ENCODE data around the gene COMMD1.

COMMD1 gene

DNA sequence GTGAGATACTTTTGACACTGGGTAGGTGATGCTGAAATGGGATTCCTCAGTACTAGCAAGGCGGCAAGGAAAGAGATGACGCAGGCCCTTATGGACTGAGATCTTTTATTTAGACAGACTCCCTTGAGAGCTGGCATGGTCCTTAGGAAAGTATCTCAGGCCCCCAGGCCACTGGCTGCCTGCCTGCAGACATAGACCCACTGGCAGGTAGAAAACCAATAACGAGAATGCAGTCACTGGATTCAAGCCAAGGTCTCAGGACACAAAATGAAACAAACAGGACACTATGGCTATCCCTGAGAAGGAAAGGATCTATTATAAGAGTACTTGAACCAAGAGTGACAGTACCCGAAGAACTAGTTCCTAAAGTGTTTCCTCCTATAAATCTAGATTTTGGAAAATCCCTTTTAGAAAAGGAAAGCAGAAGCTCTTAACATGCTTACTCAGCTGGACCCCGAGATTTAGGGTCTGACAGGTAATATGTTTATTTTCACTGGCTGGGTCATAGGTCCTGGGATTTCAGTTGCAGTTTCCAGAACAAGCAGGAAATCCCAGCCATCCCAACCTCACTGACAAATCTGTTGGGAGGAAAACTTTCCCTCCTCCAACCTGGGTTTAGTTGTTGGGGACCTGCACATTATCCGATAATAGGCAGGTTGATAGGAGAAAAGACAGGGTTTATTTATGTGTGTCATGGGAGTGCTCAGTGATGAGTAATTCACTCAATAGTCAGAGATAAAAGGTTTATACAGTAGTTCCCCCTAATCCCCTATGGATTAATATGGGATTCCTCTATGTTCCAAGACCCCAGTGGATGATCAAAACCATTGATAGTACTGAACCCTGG lies 44.5 kb downstream of the COMMD1 start:
- ATAC-seq, result no peak

DNA sequence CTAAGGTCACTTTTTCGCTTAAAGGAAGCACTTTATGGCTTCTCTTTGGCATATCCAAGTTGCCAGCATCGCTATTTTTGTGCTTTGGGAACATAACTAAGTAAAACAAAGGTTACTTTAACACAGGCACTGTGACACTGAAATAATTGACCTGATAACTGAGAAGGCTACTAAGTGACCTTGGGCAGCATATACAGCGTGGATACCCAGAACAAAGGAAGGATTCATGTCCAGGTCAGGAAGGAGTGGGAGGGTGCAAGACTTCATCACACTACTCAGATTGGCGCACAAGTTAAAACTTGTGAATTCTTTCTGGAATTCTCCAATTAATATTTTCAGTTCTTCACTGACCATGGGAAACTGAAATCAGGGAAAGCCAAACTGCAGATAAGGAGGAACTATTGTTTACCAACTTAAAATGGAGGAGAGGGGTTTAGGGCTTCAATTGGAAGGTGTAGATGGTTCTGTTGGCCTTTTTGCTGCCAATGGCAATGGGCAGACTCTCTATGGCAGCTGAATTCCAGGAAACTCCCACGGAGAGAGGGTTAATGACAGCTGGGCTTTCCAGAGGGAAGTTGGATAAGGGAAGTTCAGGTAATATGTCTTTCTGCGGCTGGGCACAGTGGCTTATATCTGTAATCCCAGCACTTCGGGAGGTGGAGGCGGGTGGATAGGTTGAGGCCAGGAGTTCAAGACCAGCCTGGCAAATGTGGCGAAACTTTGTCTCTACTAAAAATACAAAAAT lies 45.3 kb downstream of the COMMD1 start:
- ATAC-seq, result no peak
- TF ChIP-seq RARB (CRISPR knock-in tag; IDR thresholded peaks at IDR 0.05), result no peak
- TF ChIP-seq GLIS3 (CRISPR knock-in tag; IDR thresholded peaks at IDR 0.05), result no peak
- no peak for TF ChIP-seq CSDC2 (CRISPR knock-in tag; IDR thresholded peaks at IDR 0.05)
- no peak for TF ChIP-seq ZNF70 (CRISPR knock-in tag; IDR thresholded peaks at IDR 0.05)
- TF ChIP-seq ZFP3 (CRISPR knock-in tag; IDR thresholded peaks at IDR 0.05), result no peak
- no peak for TF ChIP-seq ZFP30 (CRISPR knock-in tag; IDR thresholded peaks at IDR 0.05)
- TF ChIP-seq ESRRG (CRISPR knock-in tag; IDR thresholded peaks at IDR 0.05), result no peak
- TF ChIP-seq ARNTL (CRISPR knock-in tag; IDR thresholded peaks at IDR 0.05; ENCODE audit: borderline replicate concordance, low read depth), result no peak
- TF ChIP-seq PPARA (CRISPR knock-in tag; IDR thresholded peaks at IDR 0.05; ENCODE audit: borderline replicate concordance), result no peak
- no peak for TF ChIP-seq OSR1 (CRISPR knock-in tag; IDR thresholded peaks at IDR 0.05)
- TF ChIP-seq ZNF8 (CRISPR knock-in tag; IDR thresholded peaks at IDR 0.05), result no peak
- TF ChIP-seq, protein P1, sequence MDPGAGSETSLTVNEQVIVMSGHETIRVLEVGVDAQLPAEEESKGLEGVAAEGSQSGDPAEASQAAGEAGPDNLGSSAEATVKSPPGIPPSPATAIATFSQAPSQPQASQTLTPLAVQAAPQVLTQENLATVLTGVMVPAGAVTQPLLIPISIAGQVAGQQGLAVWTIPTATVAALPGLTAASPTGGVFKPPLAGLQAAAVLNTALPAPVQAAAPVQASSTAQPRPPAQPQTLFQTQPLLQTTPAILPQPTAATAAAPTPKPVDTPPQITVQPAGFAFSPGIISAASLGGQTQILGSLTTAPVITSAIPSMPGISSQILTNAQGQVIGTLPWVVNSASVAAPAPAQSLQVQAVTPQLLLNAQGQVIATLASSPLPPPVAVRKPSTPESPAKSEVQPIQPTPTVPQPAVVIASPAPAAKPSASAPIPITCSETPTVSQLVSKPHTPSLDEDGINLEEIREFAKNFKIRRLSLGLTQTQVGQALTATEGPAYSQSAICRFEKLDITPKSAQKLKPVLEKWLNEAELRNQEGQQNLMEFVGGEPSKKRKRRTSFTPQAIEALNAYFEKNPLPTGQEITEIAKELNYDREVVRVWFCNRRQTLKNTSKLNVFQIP (CRISPR knock-in tag; IDR thresholded peaks at IDR 0.05; ENCODE audit: borderline replicate concordance, low read depth), result no peak
- TF ChIP-seq, protein P2, sequence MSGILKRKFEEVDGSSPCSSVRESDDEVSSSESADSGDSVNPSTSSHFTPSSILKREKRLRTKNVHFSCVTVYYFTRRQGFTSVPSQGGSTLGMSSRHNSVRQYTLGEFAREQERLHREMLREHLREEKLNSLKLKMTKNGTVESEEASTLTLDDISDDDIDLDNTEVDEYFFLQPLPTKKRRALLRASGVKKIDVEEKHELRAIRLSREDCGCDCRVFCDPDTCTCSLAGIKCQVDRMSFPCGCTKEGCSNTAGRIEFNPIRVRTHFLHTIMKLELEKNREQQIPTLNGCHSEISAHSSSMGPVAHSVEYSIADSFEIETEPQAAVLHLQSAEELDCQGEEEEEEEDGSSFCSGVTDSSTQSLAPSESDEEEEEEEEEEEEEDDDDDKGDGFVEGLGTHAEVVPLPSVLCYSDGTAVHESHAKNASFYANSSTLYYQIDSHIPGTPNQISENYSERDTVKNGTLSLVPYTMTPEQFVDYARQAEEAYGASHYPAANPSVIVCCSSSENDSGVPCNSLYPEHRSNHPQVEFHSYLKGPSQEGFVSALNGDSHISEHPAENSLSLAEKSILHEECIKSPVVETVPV (CRISPR knock-in tag; IDR thresholded peaks at IDR 0.05), result no peak
- TF ChIP-seq, protein P3, sequence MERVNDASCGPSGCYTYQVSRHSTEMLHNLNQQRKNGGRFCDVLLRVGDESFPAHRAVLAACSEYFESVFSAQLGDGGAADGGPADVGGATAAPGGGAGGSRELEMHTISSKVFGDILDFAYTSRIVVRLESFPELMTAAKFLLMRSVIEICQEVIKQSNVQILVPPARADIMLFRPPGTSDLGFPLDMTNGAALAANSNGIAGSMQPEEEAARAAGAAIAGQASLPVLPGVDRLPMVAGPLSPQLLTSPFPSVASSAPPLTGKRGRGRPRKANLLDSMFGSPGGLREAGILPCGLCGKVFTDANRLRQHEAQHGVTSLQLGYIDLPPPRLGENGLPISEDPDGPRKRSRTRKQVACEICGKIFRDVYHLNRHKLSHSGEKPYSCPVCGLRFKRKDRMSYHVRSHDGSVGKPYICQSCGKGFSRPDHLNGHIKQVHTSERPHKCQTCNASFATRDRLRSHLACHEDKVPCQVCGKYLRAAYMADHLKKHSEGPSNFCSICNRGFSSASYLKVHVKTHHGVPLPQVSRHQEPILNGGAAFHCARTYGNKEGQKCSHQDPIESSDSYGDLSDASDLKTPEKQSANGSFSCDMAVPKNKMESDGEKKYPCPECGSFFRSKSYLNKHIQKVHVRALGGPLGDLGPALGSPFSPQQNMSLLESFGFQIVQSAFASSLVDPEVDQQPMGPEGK (CRISPR knock-in tag; IDR thresholded peaks at IDR 0.05; ENCODE audit: borderline replicate concordance), result no peak
- no peak for TF ChIP-seq TCF4 (CRISPR knock-in tag; IDR thresholded peaks at IDR 0.05; ENCODE audit: borderline replicate concordance)
- TF ChIP-seq TOX (CRISPR knock-in tag; IDR thresholded peaks at IDR 0.05; ENCODE audit: borderline replicate concordance), result no peak
- TF ChIP-seq ISL1 (CRISPR knock-in tag; IDR thresholded peaks at IDR 0.05), result no peak
- TF ChIP-seq, protein P4, sequence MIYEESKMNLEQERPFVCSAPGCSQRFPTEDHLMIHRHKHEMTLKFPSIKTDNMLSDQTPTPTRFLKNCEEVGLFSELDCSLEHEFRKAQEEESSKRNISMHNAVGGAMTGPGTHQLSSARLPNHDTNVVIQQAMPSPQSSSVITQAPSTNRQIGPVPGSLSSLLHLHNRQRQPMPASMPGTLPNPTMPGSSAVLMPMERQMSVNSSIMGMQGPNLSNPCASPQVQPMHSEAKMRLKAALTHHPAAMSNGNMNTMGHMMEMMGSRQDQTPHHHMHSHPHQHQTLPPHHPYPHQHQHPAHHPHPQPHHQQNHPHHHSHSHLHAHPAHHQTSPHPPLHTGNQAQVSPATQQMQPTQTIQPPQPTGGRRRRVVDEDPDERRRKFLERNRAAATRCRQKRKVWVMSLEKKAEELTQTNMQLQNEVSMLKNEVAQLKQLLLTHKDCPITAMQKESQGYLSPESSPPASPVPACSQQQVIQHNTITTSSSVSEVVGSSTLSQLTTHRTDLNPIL (CRISPR knock-in tag; IDR thresholded peaks at IDR 0.05; ENCODE audit: low read depth), result no peak
- TF ChIP-seq, protein P5, sequence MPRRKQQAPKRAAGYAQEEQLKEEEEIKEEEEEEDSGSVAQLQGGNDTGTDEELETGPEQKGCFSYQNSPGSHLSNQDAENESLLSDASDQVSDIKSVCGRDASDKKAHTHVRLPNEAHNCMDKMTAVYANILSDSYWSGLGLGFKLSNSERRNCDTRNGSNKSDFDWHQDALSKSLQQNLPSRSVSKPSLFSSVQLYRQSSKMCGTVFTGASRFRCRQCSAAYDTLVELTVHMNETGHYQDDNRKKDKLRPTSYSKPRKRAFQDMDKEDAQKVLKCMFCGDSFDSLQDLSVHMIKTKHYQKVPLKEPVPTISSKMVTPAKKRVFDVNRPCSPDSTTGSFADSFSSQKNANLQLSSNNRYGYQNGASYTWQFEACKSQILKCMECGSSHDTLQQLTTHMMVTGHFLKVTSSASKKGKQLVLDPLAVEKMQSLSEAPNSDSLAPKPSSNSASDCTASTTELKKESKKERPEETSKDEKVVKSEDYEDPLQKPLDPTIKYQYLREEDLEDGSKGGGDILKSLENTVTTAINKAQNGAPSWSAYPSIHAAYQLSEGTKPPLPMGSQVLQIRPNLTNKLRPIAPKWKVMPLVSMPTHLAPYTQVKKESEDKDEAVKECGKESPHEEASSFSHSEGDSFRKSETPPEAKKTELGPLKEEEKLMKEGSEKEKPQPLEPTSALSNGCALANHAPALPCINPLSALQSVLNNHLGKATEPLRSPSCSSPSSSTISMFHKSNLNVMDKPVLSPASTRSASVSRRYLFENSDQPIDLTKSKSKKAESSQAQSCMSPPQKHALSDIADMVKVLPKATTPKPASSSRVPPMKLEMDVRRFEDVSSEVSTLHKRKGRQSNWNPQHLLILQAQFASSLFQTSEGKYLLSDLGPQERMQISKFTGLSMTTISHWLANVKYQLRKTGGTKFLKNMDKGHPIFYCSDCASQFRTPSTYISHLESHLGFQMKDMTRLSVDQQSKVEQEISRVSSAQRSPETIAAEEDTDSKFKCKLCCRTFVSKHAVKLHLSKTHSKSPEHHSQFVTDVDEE (CRISPR knock-in tag; IDR thresholded peaks at IDR 0.05), result no peak

More for the DNA sequence above, 44.5 kb downstream of the COMMD1 start:
- TF ChIP-seq, protein P1 (CRISPR knock-in tag; IDR thresholded peaks at IDR 0.05; ENCODE audit: borderline replicate concordance, low read depth), result no peak
- TF ChIP-seq ZFP30 (CRISPR knock-in tag; IDR thresholded peaks at IDR 0.05) (no peak), GLIS3 (CRISPR knock-in tag; IDR thresholded peaks at IDR 0.05) (no peak), SNAI2 (CRISPR knock-in tag; IDR thresholded peaks at IDR 0.05) (no peak), ZNF70 (CRISPR knock-in tag; IDR thresholded peaks at IDR 0.05) (no peak), CSDC2 (CRISPR knock-in tag; IDR thresholded peaks at IDR 0.05) (no peak), ZC3H10 (CRISPR knock-in tag; IDR thresholded peaks at IDR 0.05) (no peak), TOX (CRISPR knock-in tag; IDR thresholded peaks at IDR 0.05; ENCODE audit: borderline replicate concordance) (no peak), ZFP3 (CRISPR knock-in tag; IDR thresholded peaks at IDR 0.05) (no peak)

All from SK-N-SH treated with all-trans-retinoic acid at 6 μM for 48 hours (cell line).